AG04449 (cell line): Measurements from ENCODE around the gene ST3GAL6.

Experiments used
- CTCF ChIA-PET: fragments of 350-600 bp; formaldehyde crosslinking; extraction: SDS; loops from one replicate; lab custom pipeline; 2021; ENCODE audit warnings: antibody characterized with exemption; lab: Yijun Ruan, JAX
- POLR2A ChIA-PET: fragments of 400-600, 350-600 bp; formaldehyde crosslinking; extraction: SDS; loops from one replicate; lab custom pipeline; 2020; ENCODE audit warnings: antibody characterized with exemption, inconsistent platforms; lab: Yijun Ruan, JAX
- DNase-seq: peaks from one replicate; pipeline ENCODE4 v3.0.0-alpha.2; 2010; ENCODE audit warnings: low read depth, low spot score
- H3K4me3 ChIP-seq: 2 replicates; pipeline ENCODE4 v1.5.1; 2011; ENCODE audit warnings: low read depth, mild to moderate bottlenecking, control low read depth, low read length
- CTCF ChIP-seq: IDR thresholded peaks from one replicate; pipeline ENCODE4 v1.5.1; 2011; ENCODE audit warnings: mild to moderate bottlenecking, moderate library complexity, low read length, control low read depth, inconsistent platforms; ENCODE audit not compliant: insufficient read depth; ENCODE audit errors: missing control alignments

ST3GAL6 gene

DNA sequence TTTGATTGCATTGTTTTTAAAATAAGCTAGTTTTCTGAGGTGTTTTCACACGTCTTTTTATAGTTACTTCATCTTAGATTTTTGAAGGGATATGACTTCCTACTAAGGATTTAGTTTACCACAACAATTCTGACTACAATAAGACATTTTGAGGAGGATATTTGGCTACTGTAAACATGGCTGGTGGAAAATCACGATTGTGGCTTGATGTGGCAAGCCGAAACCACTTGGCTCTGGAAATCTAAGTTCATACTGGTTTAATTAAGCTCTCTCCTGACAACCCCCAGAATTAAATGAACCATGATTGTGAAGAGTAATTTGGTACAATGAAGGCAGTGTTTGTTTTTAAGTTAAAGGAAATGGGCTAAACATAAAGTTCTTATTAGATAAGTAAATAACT is 30.8 kb downstream of the ST3GAL6 start:
- CTCF ChIA-PET, result interaction anchor here (0.6 to 7.7 kb wide), 10 partner anchors 9 to 205 kb away, joined by 3 to 56 read pairs (median 6); no protein-coding TSS in a partner anchor
- POLR2A ChIA-PET, result no interaction called here
- no peak for TF ChIP-seq CTCF
- H3K4me3 ChIP-seq, result no peak overlapping the region
- no peak for DNase-seq

GRCh38 chr3:98796334-98796733 is 33.2 kb downstream of the ST3GAL6 start:
- TF ChIP-seq CTCF, result no peak
- CTCF ChIA-PET, result interaction anchor here (1.6 to 7.7 kb wide), 3 partner anchors 16 to 201 kb away, joined by 7 to 56 read pairs (median 21); no protein-coding TSS in a partner anchor
- no peak overlapping the region for H3K4me3 ChIP-seq
- POLR2A ChIA-PET, result no interaction called here
- no peak for DNase-seq

GRCh38 chr3:98797905-98798304 is 34.8 kb downstream of the ST3GAL6 start:
- no peak for TF ChIP-seq CTCF
- no peak overlapping the region for H3K4me3 ChIP-seq
- CTCF ChIA-PET, result interaction anchor here (1.2 to 7.7 kb wide), 3 partner anchors 16 to 196 kb away, joined by 3 to 56 read pairs (median 7); no protein-coding TSS in a partner anchor
- POLR2A ChIA-PET, result no interaction called here
- DNase-seq, result no peak

DNA sequence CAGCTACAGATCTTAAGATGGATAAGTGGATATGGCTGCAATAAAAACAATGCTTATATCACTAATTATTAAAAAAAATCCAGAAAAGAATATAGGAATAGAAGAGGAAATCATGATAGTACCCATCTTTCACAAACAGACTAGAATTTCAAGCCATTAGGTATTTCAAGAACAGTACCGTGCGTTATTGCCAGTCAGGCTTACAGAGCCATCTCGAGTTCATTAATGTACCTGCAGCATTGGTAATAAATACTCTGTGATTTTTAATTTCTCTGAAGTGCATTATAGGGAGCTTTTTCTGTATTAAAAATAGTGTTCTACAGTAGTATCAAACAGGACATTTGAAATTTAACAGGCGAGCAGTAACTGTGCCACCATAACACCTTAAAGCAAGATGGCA is 35.7 kb downstream of the ST3GAL6 start:
- CTCF ChIA-PET, result interaction anchor here (0.5 to 7.7 kb wide), 5 partner anchors 15 to 201 kb away, joined by 3 to 56 read pairs (median 4); no protein-coding TSS in a partner anchor

DNA sequence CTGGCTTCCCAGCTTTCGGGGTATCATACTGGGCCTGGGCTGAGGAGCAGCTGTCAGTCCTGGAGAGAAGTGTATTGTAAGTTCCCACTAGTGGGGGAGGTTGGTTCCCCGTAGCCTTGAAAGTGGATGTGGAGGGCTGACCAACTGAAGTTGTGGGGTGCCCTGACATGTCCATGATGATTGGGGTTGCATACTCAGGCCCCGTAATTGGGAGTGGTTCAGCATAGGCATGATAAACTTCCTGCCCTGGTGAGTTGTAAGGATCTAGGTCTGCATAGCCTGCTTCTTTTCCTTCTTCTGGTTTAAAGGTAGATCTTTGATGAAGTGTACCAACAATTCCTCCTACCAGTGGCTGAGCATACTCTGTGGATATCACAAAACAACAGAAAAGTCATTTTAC is 36.3 kb downstream of the ST3GAL6 start:
- TF ChIP-seq CTCF, result no peak
- no peak for DNase-seq
- CTCF ChIA-PET, result interaction anchor here (1.3 to 7.7 kb wide), 3 partner anchors 14 to 197 kb away, joined by 4 to 56 read pairs (median 7); no protein-coding TSS in a partner anchor
- H3K4me3 ChIP-seq, result no peak overlapping the region
- POLR2A ChIA-PET, result no interaction called here

More for the DNA sequence above, 35.7 kb downstream of the ST3GAL6 start:
- POLR2A ChIA-PET, result no interaction called here
- no peak for DNase-seq
- H3K4me3 ChIP-seq, result no peak overlapping the region
- no peak for TF ChIP-seq CTCF

DNA sequence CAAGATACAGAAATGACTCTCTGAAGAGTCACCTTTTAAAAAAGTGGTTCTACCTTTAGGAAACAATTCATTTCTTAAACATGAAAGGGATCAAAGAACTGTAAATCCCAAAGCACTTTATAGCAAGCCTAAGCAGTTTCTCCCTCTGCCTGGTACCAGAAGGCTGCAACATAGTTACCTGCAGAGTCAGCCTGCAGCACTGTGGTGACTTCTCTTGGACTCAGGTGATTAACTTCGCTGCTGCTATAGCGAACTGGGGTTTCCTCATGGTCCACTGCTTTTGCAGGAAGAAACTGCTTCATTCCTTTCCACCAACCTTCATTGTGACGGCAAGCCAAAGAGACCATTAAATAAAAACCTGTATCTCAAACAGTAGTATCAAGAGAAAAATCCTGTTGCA is 37.3 kb downstream of the ST3GAL6 start:
- no peak overlapping the region for H3K4me3 ChIP-seq
- DNase-seq, result no peak
- POLR2A ChIA-PET, result no interaction called here
- TF ChIP-seq CTCF, result no peak
- CTCF ChIA-PET, result no interaction called here
